ENCODE data around the gene LCNL1. TPM values are rescaled to one million over a fixed set of nuclear protein-coding genes. Genes with fewer than 3 reads are reported as not detected.

Gene LCNL1
- total RNA-seq, 2 donors from 2014 or later: 1.4 to 2.2 TPM

- Histone ChIP-seq H3K4me3 (ENCODE audit: low read length) (no peak overlapping the region), H3K4me1 (ENCODE audit: control insufficient read depth, insufficient read depth, low read length) (no peaks in the 10 kb centered on the region), H3K36me3 (ENCODE audit: control insufficient read depth, insufficient read depth, low read length) (no peaks in the 10 kb centered on the region), H3K9ac (ENCODE audit: extremely low read depth, low read length, poor library complexity, severe bottlenecking) (no peak overlapping the region), H3K27me3 (ENCODE audit: control insufficient read depth, insufficient read depth, low read length, poor library complexity, severe bottlenecking) (peaks cover 12% of the 10 kb centered on the region), H3K9me3 (ENCODE audit: control insufficient read depth, low read length) (no peaks in the 10 kb centered on the region), H3K27ac (ENCODE audit: low read depth, low read length) (no peak overlapping the region)
- H3K4me1 Mint-ChIP-seq: peaks cover 12% of the 10 kb centered on the region
- peak overlapping the region; percentile 19 for H3K4me3 Mint-ChIP-seq
- H3K27ac Mint-ChIP-seq: no peak overlapping the region
- H3K9me3 Mint-ChIP-seq: peaks cover 2% of the 10 kb centered on the region
- TF ChIP-seq CTCF (conservative IDR thresholded peaks at IDR 0.05): no peak
- WGBS, 2 experiments (ENCODE audit: insufficient coverage in 1 of 2, insufficient read length in 1 of 2): 63 to 80% methylated on average over 28 to 48 of the region's 48 CpGs
- H3K36me3 Mint-ChIP-seq (ENCODE audit: low read depth): no peaks in the 10 kb centered on the region
- peak; percentile 74 for DNase-seq
- peaks cover 23% of the 10 kb centered on the region for H3K27me3 Mint-ChIP-seq (ENCODE audit: insufficient read depth)
Measured at GRCh38 chr9:136985027-136985602, 2.3 kb downstream of the LCNL1 start.

- Histone ChIP-seq H3K4me1 (ENCODE audit: control insufficient read depth, insufficient read depth, low read length) (no peaks in the 10 kb centered on the region), H3K27ac (ENCODE audit: low read depth, low read length) (no peak overlapping the region), H3K4me3 (ENCODE audit: low read length) (no peak overlapping the region), H3K36me3 (ENCODE audit: control insufficient read depth, insufficient read depth, low read length) (no peaks in the 10 kb centered on the region), H3K9me3 (ENCODE audit: control insufficient read depth, low read length) (peaks cover 7% of the 10 kb centered on the region), H3K27me3 (ENCODE audit: control insufficient read depth, insufficient read depth, low read length, poor library complexity, severe bottlenecking) (peaks cover 12% of the 10 kb centered on the region), H3K9ac (ENCODE audit: extremely low read depth, low read length, poor library complexity, severe bottlenecking) (no peak overlapping the region)
- 70 to 82% methylated on average over 23 to 33 of the region's 33 CpGs for WGBS, 2 experiments (ENCODE audit: insufficient coverage in 1 of 2, insufficient read length in 1 of 2)
- Mint-ChIP-seq H3K4me3 (no peak overlapping the region), H3K9me3 (peaks cover 8% of the 10 kb centered on the region), H3K27ac (no peak overlapping the region), H3K27me3 (ENCODE audit: insufficient read depth) (peaks cover 26% of the 10 kb centered on the region), H3K4me1 (peaks cover 7% of the 10 kb centered on the region), H3K36me3 (ENCODE audit: low read depth) (no peaks in the 10 kb centered on the region)
- DNase-seq: no peak
- no peak for TF ChIP-seq CTCF (conservative IDR thresholded peaks at IDR 0.05)
Measured at GRCh38 chr9:136985853-136986252, 3.1 kb downstream of the LCNL1 start.

GRCh38 chr9:136988872-136989271 lies 6.1 kb downstream of the LCNL1 start:
- Mint-ChIP-seq H3K27me3 (ENCODE audit: insufficient read depth) (peaks cover 30% of the 10 kb centered on the region), H3K4me3 (no peak overlapping the region), H3K4me1 (peaks cover 6% of the 10 kb centered on the region), H3K9me3 (peaks cover 17% of the 10 kb centered on the region), H3K36me3 (ENCODE audit: low read depth) (peaks cover 4% of the 10 kb centered on the region), H3K27ac (no peak overlapping the region)
- no peak overlapping the region for H3K4me3 ChIP-seq (ENCODE audit: low read length)
- H3K9me3 ChIP-seq (ENCODE audit: control insufficient read depth, low read length): peaks cover 14% of the 10 kb centered on the region
- peaks cover 5% of the 10 kb centered on the region for H3K36me3 ChIP-seq (ENCODE audit: control insufficient read depth, insufficient read depth, low read length)
- no peak overlapping the region for H3K9ac ChIP-seq (ENCODE audit: extremely low read depth, low read length, poor library complexity, severe bottlenecking)
- H3K27ac ChIP-seq (ENCODE audit: low read depth, low read length): no peak overlapping the region
- peaks cover 12% of the 10 kb centered on the region for H3K27me3 ChIP-seq (ENCODE audit: control insufficient read depth, insufficient read depth, low read length, poor library complexity, severe bottlenecking)
- TF ChIP-seq CTCF (conservative IDR thresholded peaks at IDR 0.05): no peak
- DNase-seq: no peak
- 97 to 100% methylated on average over 4 of the region's 4 CpGs for WGBS, 2 experiments (ENCODE audit: insufficient coverage in 1 of 2, insufficient read length in 1 of 2)
- no peaks in the 10 kb centered on the region for H3K4me1 ChIP-seq (ENCODE audit: control insufficient read depth, insufficient read depth, low read length)
